Activated CD4-positive, alpha-beta T cell treated with anti-CD3 and anti-CD28 coated beads, Interleukin-2, amount 50 U/mL, for 16 hours (primary cell): ENCODE measurements around the gene CFD.
A peak's percentile ranks its signal among the peaks of the same experiment; 100 is the strongest.

Source experiments
- DNase-seq: peaks from one replicate; pipeline ENCODE4 v3.0.0-alpha.2; 2020

CFD gene

GRCh38 chr19:892243-892893, 32.9 kb downstream of the CFD start:
- DNase-seq: no peak

GRCh38 chr19:892894-893689, 33.6 kb downstream of the CFD start, which contains the start of the genes MED16 and RNU6-9:
TSS of gene MED16 (minus strand) at chr19:893187. CDS start at chr19:891131, 2,056 bp downstream.
TSS of gene RNU6-9 (plus strand) at chr19:893484.
- peak; percentile 91 for DNase-seq

- DNase-seq: no peak
These were observed 37.0 kb downstream of the CFD start for GRCh38 chr19:896434-896833.

- no peak for DNase-seq
These were observed 37.5 kb downstream of the CFD start for GRCh38 chr19:896999-897398.

GRCh38 chr19:897442-898039, 38.1 kb downstream of the CFD start:
- no peak for DNase-seq

- DNase-seq: no peak
These were observed 39.2 kb downstream of the CFD start for GRCh38 chr19:898663-899062.

- no peak for DNase-seq
These were observed 40.0 kb downstream of the CFD start for GRCh38 chr19:899336-900042.

- no peak for DNase-seq
These were observed 40.5 kb downstream of the CFD start for GRCh38 chr19:900043-900301.

GRCh38 chr19:900302-901111, 41.0 kb downstream of the CFD start:
- DNase-seq: no peak

- no peak for DNase-seq
These were observed 42.0 kb downstream of the CFD start for GRCh38 chr19:901216-902092.

- DNase-seq: no peak
These were observed 42.6 kb downstream of the CFD start for GRCh38 chr19:902093-902370.

- DNase-seq: no peak
These were observed 43.2 kb downstream of the CFD start for GRCh38 chr19:902446-903226.

- no peak for DNase-seq
These were observed 43.9 kb downstream of the CFD start for GRCh38 chr19:903266-903797.

GRCh38 chr19:904545-904944, 45.1 kb downstream of the CFD start:
- DNase-seq: no peak

- DNase-seq: no peak
These were observed 47.0 kb downstream of the CFD start for GRCh38 chr19:906480-906879.

GRCh38 chr19:907183-907853, 47.9 kb downstream of the CFD start:
- DNase-seq: no peak

- DNase-seq: no peak
These were observed 52.0 kb downstream of the CFD start for GRCh38 chr19:911197-912033.

- DNase-seq: no peak
These were observed 53.0 kb downstream of the CFD start for GRCh38 chr19:912181-913079.
